GM23248 (cell line): ENCODE measurements around the gene CRB1. TPM values are rescaled to one million over a fixed set of nuclear protein-coding genes. Genes with fewer than 3 reads are reported as not detected.

ENCODE experiments used
- DNase-seq: peaks from one replicate; pipeline ENCODE4 v3.0.0-alpha.2; 2015
- H2AFZ ChIP-seq: fragments of 200-600 bp; sonication (generic); 2 replicates; pipeline ENCODE4 v1.6.1; 2016; ENCODE audit warnings: antibody characterized with exemption
- H3F3A ChIP-seq: fragments of 200-600 bp; sonication (generic); 2 replicates; pipeline ENCODE4 v1.6.1; 2016; ENCODE audit warnings: mild to moderate bottlenecking, antibody characterized with exemption, mixed run types; ENCODE audit not compliant: insufficient read depth
- H3K27ac ChIP-seq: fragments of 200-600 bp; sonication (generic); 2 replicates; pipeline ENCODE4 v1.5.1; 2016; ENCODE audit warnings: mild to moderate bottlenecking
- H3K27me3 ChIP-seq: fragments of 200-600 bp; sonication (generic); replicated peaks from 2 replicates; pipeline ENCODE4 v1.6.1; 2016; ENCODE audit warnings: mild to moderate bottlenecking; ENCODE audit not compliant: insufficient read depth
- H3K36me3 ChIP-seq: fragments of 200-600 bp; sonication (generic); 2 replicates; pipeline ENCODE4 v1.6.1; 2016; ENCODE audit warnings: low read depth, mild to moderate bottlenecking
- H3K4me1 ChIP-seq: fragments of 200-600 bp; sonication (generic); 2 replicates; pipeline ENCODE4 v1.6.1; 2016; ENCODE audit warnings: mild to moderate bottlenecking; ENCODE audit not compliant: insufficient read depth
- H3K4me2 ChIP-seq: fragments of 200-600 bp; sonication (generic); one replicate; pipeline ENCODE4 v1.6.1; 2016; ENCODE audit warnings: mild to moderate bottlenecking; ENCODE audit not compliant: unreplicated experiment
- H3K4me3 ChIP-seq: fragments of 200-600 bp; sonication (generic); 2 replicates; pipeline ENCODE4 v1.5.1; 2016; ENCODE audit warnings: mild to moderate bottlenecking
- H3K79me2 ChIP-seq: fragments of 200-600 bp; sonication (generic); 2 replicates; pipeline ENCODE4 v1.6.1; 2016; ENCODE audit warnings: mild to moderate bottlenecking; ENCODE audit not compliant: insufficient read depth
- H3K9ac ChIP-seq: fragments of 200-600 bp; sonication (generic); 2 replicates; pipeline ENCODE4 v1.6.1; 2016; ENCODE audit warnings: mild to moderate bottlenecking
- H3K9me2 ChIP-seq: fragments of 200-600 bp; sonication (generic); 2 replicates; pipeline ENCODE4 v1.6.1; 2016; ENCODE audit warnings: mixed run types, mild to moderate bottlenecking, moderate library complexity; ENCODE audit not compliant: insufficient read depth
- H3K9me3 ChIP-seq: fragments of 200-600 bp; sonication (generic); one replicate; pipeline ENCODE4 v1.6.1; 2017; ENCODE audit warnings: low read depth
- H4K20me1 ChIP-seq: fragments of 200-600 bp; sonication (generic); 2 replicates; pipeline ENCODE4 v1.6.0; 2016; ENCODE audit not compliant: insufficient read depth
- EZH2 ChIP-seq: fragments of 200-600 bp; sonication (generic); IDR thresholded peaks from 2 replicates; pipeline ENCODE4 v1.6.1; 2018; ENCODE audit warnings: antibody characterized with exemption, mild to moderate bottlenecking; ENCODE audit not compliant: insufficient read depth, poor library complexity, severe bottlenecking
- EZH2phosphoT487 ChIP-seq: fragments of 200-600 bp; sonication (generic); IDR thresholded peaks from 2 replicates; pipeline ENCODE4 v1.6.1; 2018; ENCODE audit warnings: antibody characterized with exemption, moderate library complexity, mild to moderate bottlenecking, low read depth; ENCODE audit not compliant: insufficient read depth
- WGBS, 2 experiments: methylation state at CpG; one replicate each; pipeline ENCODE4 v1.1.6; 2015 to 2017; ENCODE audit warnings: low lambda C conversion rate in 2 of 2, low coverage in 1 of 2; ENCODE audit errors: missing lambda C conversion rate in 2 of 2; 5-methylcytosine and 5-hydroxymethylcytosine counted together
- in situ Hi-C: fragments of 300-500 bp; cut with MboI; formaldehyde crosslinking; loops from 2 replicates; pipeline ENCODE4 v1.15.0; 2020
- polyA plus RNA-seq: library from polyadenylated mRNA; unstranded; fragments of >200 nt; fragmentation: Nextera tagmentation; extraction: Ambion mirVana; gene quantifications from 2 replicates; pipeline ENCODE4 v1.2.1, GENCODE V29; 2016
- total RNA-seq: library from RNA; depleted of rRNA; stranded (reverse); fragments of >200 nt; shearing (Covaris generic); gene quantifications from 2 replicates; pipeline ENCODE4 v1.2.3, GENCODE V29; 2014

The CRB1 gene
- total and polyA plus RNA-seq, 2 experiments from 2014 or later, result 0.11 TPM; not detected in 1

- no peak overlapping the region for H3K4me3 ChIP-seq
- H3K4me2 ChIP-seq, result no peak overlapping the region
- H3K9ac ChIP-seq, result no peak overlapping the region
- in situ Hi-C loops, result no loop called here
- H3K4me1 ChIP-seq, result no peaks in the 10 kb centered on the region
- TF ChIP-seq EZH2 (no peak), EZH2phosphoT487 (no peak)
- no peaks in the 10 kb centered on the region for H3K79me2 ChIP-seq
- H4K20me1 ChIP-seq, result no peaks in the 10 kb centered on the region
- H3K27me3 ChIP-seq, result no peaks in the 10 kb centered on the region
- no peaks in the 10 kb centered on the region for H3K9me2 ChIP-seq
- no peaks in the 10 kb centered on the region for H3K9me3 ChIP-seq
- H3F3A ChIP-seq, result no peaks in the 10 kb centered on the region
- DNase-seq, result no peak
- WGBS, 2 experiments, result 67 to 78% methylated on average over 9 to 10 of the region's 10 CpGs
- no peak overlapping the region for H2AFZ ChIP-seq
- no peaks in the 10 kb centered on the region for H3K36me3 ChIP-seq
- H3K27ac ChIP-seq, result no peak overlapping the region
These were observed 228.7 kb downstream of the CRB1 start for GRCh38 chr1:197496722-197497121.

- Histone ChIP-seq H3K79me2 (no peaks in the 10 kb centered on the region), H3F3A (no peaks in the 10 kb centered on the region), H3K4me1 (no peaks in the 10 kb centered on the region), H3K9me3 (no peaks in the 10 kb centered on the region), H3K9me2 (no peaks in the 10 kb centered on the region), H3K27ac (no peak overlapping the region), H3K4me3 (no peak overlapping the region), H3K9ac (no peak overlapping the region), H4K20me1 (no peaks in the 10 kb centered on the region), H3K4me2 (no peak overlapping the region), H3K27me3 (no peaks in the 10 kb centered on the region), H3K36me3 (peaks cover 10% of the 10 kb centered on the region; the same call in 1 of the 2 replicates), H2AFZ (no peak overlapping the region)
- 68% methylated on average over 4 of the region's 4 CpGs for WGBS, 2 experiments
- DNase-seq, result no peak
- in situ Hi-C loops, result loop anchor here (25.0 kb wide), 1 partner anchor 1176 kb away; no protein-coding TSS in a partner anchor
- TF ChIP-seq EZH2phosphoT487, result no peak
- TF ChIP-seq EZH2, result no peak
These were observed 242.8 kb downstream of the CRB1 start for GRCh38 chr1:197510691-197511378.

GRCh38 chr1:197515421-197515820, 247.4 kb downstream of the CRB1 start:
- Histone ChIP-seq H2AFZ (no peak overlapping the region), H3F3A (no peaks in the 10 kb centered on the region), H3K4me2 (no peak overlapping the region), H3K9ac (no peak overlapping the region), H3K4me3 (no peak overlapping the region), H4K20me1 (no peaks in the 10 kb centered on the region), H3K36me3 (peaks cover 7% of the 10 kb centered on the region; the same call in 1 of the 2 replicates), H3K9me2 (no peaks in the 10 kb centered on the region), H3K27me3 (no peaks in the 10 kb centered on the region), H3K27ac (no peak overlapping the region), H3K4me1 (no peaks in the 10 kb centered on the region), H3K79me2 (no peaks in the 10 kb centered on the region), H3K9me3 (no peaks in the 10 kb centered on the region)
- WGBS, 2 experiments, result 94 to 96% methylated on average over 1 of the region's 1 CpG
- TF ChIP-seq EZH2phosphoT487 (no peak), EZH2 (no peak)
- in situ Hi-C loops, result loop anchor here (25.0 kb wide), 1 partner anchor 1172 kb away; no protein-coding TSS in a partner anchor
- no peak for DNase-seq

- H3K4me1 ChIP-seq, result no peaks in the 10 kb centered on the region
- no peaks in the 10 kb centered on the region for H3K9me3 ChIP-seq
- no peak overlapping the region for H3K4me2 ChIP-seq
- H3F3A ChIP-seq, result no peaks in the 10 kb centered on the region
- no peak overlapping the region for H3K27ac ChIP-seq
- no peak overlapping the region for H3K4me3 ChIP-seq
- in situ Hi-C loops, result loop anchor here (25.0 kb wide), 1 partner anchor 1167 kb away; no protein-coding TSS in a partner anchor
- H4K20me1 ChIP-seq, result no peaks in the 10 kb centered on the region
- H3K9me2 ChIP-seq, result no peaks in the 10 kb centered on the region
- no peak overlapping the region for H3K9ac ChIP-seq
- H3K36me3 ChIP-seq, result no peaks in the 10 kb centered on the region
- H3K27me3 ChIP-seq, result no peaks in the 10 kb centered on the region
- H3K79me2 ChIP-seq, result no peaks in the 10 kb centered on the region
- 100% methylated on average over 1 of the region's 1 CpG for WGBS, 2 experiments
- H2AFZ ChIP-seq, result no peak overlapping the region
- TF ChIP-seq EZH2 (no peak), EZH2phosphoT487 (no peak)
- peak; percentile 53 for DNase-seq
These were observed 251.8 kb downstream of the CRB1 start for GRCh38 chr1:197519741-197520334.
